HEK293 (cell line): ENCODE data around the gene SMAD4.

ENCODE experiments used
- CTCF ChIA-PET: fragments of 350-600 bp; formaldehyde crosslinking; extraction: SDS; loops from one replicate; lab custom pipeline; 2021; ENCODE audit warnings: antibody characterized with exemption; lab: Yijun Ruan, JAX
- POLR2A ChIA-PET: fragments of 300-600 bp; formaldehyde crosslinking; extraction: SDS; loops from one replicate; lab custom pipeline; 2020; ENCODE audit warnings: antibody characterized with exemption, inconsistent platforms; lab: Yijun Ruan, JAX
- H3K27ac ChIP-seq: fragments of 200-500 bp; sonication (Bioruptor generic); 2 replicates; pipeline ENCODE4 v1.5.1; 2014; ENCODE audit warnings: low read depth, low read length, control low read depth, inconsistent platforms; ENCODE audit errors: extremely low read depth
- H3K36me3 ChIP-seq, 2 experiments: fragments of 200-500 bp in 1 of 2; sonication (Bioruptor generic) in 1 of 2; 1 replicate in 1 of 2; 2 replicates in 1 of 2; pipeline ENCODE4 v1.5.1; 2014 to 2017; ENCODE audit warnings: inconsistent platforms in 2 of 2, low read length in 2 of 2; ENCODE audit not compliant: control insufficient read depth in 2 of 2, insufficient read depth in 1 of 2
- H3K4me1 ChIP-seq: fragments of 200-500 bp; sonication (Bioruptor generic); 2 replicates; pipeline ENCODE4 v1.5.1; 2014; ENCODE audit warnings: mild to moderate bottlenecking, low read length, inconsistent platforms; ENCODE audit not compliant: control insufficient read depth, insufficient read depth
- H3K4me3 ChIP-seq: 2 replicates; pipeline ENCODE4 v1.5.1; 2011; ENCODE audit warnings: low read depth, mild to moderate bottlenecking, control low read depth, low read length, moderate library complexity
- H3K9me3 ChIP-seq: fragments of 200-500 bp; sonication (Bioruptor generic); 2 replicates; pipeline ENCODE4 v1.5.1; 2014; ENCODE audit warnings: low read depth, low read length, inconsistent platforms; ENCODE audit not compliant: control insufficient read depth, insufficient read depth
- KLF1 ChIP-seq: fragments of 450-650 bp; formaldehyde crosslinking; IDR thresholded peaks from 2 replicates; pipeline ENCODE4 v1.5.1; 2016; ENCODE audit warnings: missing biosample characterization, missing genetic modification characterization
- REPIN1 ChIP-seq: fragments of 450-650 bp; formaldehyde crosslinking; IDR thresholded peaks from 2 replicates; pipeline ENCODE4 v1.5.1; 2017; ENCODE audit warnings: missing biosample characterization, missing genetic modification characterization, low read depth
- SETDB1 ChIP-seq: IDR thresholded peaks from one replicate; pipeline ENCODE4 v1.6.1; 2017; ENCODE audit warnings: mild to moderate bottlenecking, low read length, moderate library complexity, mixed read lengths; ENCODE audit not compliant: insufficient read length
- ZFP41 ChIP-seq: fragments of 450-650 bp; formaldehyde crosslinking; IDR thresholded peaks from 2 replicates; pipeline ENCODE4 v1.5.1; 2016; ENCODE audit warnings: missing biosample characterization, missing genetic modification characterization, borderline replicate concordance
- ZFP69B ChIP-seq: fragments of 450-650 bp; formaldehyde crosslinking; IDR thresholded peaks from 2 replicates; pipeline ENCODE4 v1.5.1; 2016; ENCODE audit warnings: missing biosample characterization, missing genetic modification characterization
- ZNF121 ChIP-seq: fragments of 450-650 bp; formaldehyde crosslinking; IDR thresholded peaks from 2 replicates; pipeline ENCODE4 v1.5.1; 2016; ENCODE audit warnings: missing biosample characterization, missing genetic modification characterization
- ZNF16 ChIP-seq: fragments of 450-650 bp; formaldehyde crosslinking; IDR thresholded peaks from 2 replicates; pipeline ENCODE4 v1.5.1; 2016; ENCODE audit warnings: low read depth, missing biosample characterization, missing genetic modification characterization
- ZNF26 ChIP-seq: fragments of 450-650 bp; formaldehyde crosslinking; IDR thresholded peaks from 2 replicates; pipeline ENCODE4 v1.5.1; 2016; ENCODE audit warnings: missing biosample characterization, missing genetic modification characterization
- ZNF404 ChIP-seq: fragments of 450-650 bp; formaldehyde crosslinking; IDR thresholded peaks from 2 replicates; pipeline ENCODE4 v1.5.1; 2017; ENCODE audit warnings: missing biosample characterization, missing genetic modification characterization
- ZNF426 ChIP-seq: fragments of 450-650 bp; formaldehyde crosslinking; IDR thresholded peaks from 2 replicates; pipeline ENCODE4 v1.5.1; 2017; ENCODE audit warnings: missing biosample characterization, missing genetic modification characterization, mild to moderate bottlenecking, inconsistent platforms, moderate library complexity
- ZNF518A ChIP-seq: fragments of 450-650 bp; formaldehyde crosslinking; conservative IDR thresholded peaks from 2 replicates; pipeline ENCODE4 v1.5.1; 2016; ENCODE audit warnings: low read depth, missing biosample characterization, missing genetic modification characterization
- ZNF549 ChIP-seq: fragments of 450-650 bp; IDR thresholded peaks from 2 replicates; pipeline ENCODE4 v1.5.1; 2018; ENCODE audit warnings: missing biosample characterization, missing genetic modification characterization, mild to moderate bottlenecking, inconsistent platforms, moderate library complexity
- ZNF621 ChIP-seq: fragments of 450-650 bp; formaldehyde crosslinking; IDR thresholded peaks from 2 replicates; pipeline ENCODE4 v1.5.1; 2017; ENCODE audit warnings: missing biosample characterization, missing genetic modification characterization
- ZNF624 ChIP-seq: fragments of 450-650 bp; formaldehyde crosslinking; IDR thresholded peaks from 2 replicates; pipeline ENCODE4 v1.5.1; 2017; ENCODE audit warnings: missing biosample characterization, missing genetic modification characterization
- ZNF629 ChIP-seq: fragments of 450-650 bp; formaldehyde crosslinking; IDR thresholded peaks from 2 replicates; pipeline ENCODE4 v1.5.1; 2017; ENCODE audit warnings: missing biosample characterization, missing genetic modification characterization
- ZNF654 ChIP-seq: fragments of 450-650 bp; formaldehyde crosslinking; IDR thresholded peaks from 2 replicates; pipeline ENCODE4 v1.5.1; 2016; ENCODE audit warnings: low read depth, missing biosample characterization, missing genetic modification characterization
- ZNF670 ChIP-seq: fragments of 450-650 bp; formaldehyde crosslinking; IDR thresholded peaks from 2 replicates; pipeline ENCODE4 v1.5.1; 2016; ENCODE audit warnings: missing biosample characterization, missing genetic modification characterization, low read depth
- ZNF777 ChIP-seq: fragments of 450-650 bp; formaldehyde crosslinking; IDR thresholded peaks from 2 replicates; pipeline ENCODE4 v1.5.1; 2017; ENCODE audit warnings: missing biosample characterization, missing genetic modification characterization, borderline replicate concordance
- TF ChIP-seq, protein P1 (sequence below): fragments of 450-650 bp; formaldehyde crosslinking; IDR thresholded peaks from 2 replicates; pipeline ENCODE4 v1.5.1; 2016; ENCODE audit warnings: missing biosample characterization, missing genetic modification characterization, borderline replicate concordance

The SMAD4 gene

GRCh38 chr18:51083398-51083797 lies 53.4 kb downstream of the SMAD4 start (continued):
- TF ChIP-seq ZNF518A (tag by site-specific recombination) = no peak

- no peak overlapping the region for H3K27ac ChIP-seq
- TF ChIP-seq ZNF670 (tag by site-specific recombination) (no peak), ZNF777 (tag by site-specific recombination) (no peak), SETDB1 (peak; percentile 47)
- TF ChIP-seq, all 188 proteins: peak for 1
- Histone ChIP-seq H3K9me3 (no peaks in the 10 kb centered on the region; the same call in 1 of the 2 replicates), H3K36me3 (peaks cover 26 to 28% of the 10 kb centered on the region in 2 experiments), H3K4me3 (no peak overlapping the region), H3K4me1 (no peaks in the 10 kb centered on the region)
- POLR2A ChIA-PET = no interaction called here
- CTCF ChIA-PET = no interaction called here
Measured at GRCh38 chr18:51088410-51088809, 58.4 kb downstream of the SMAD4 start.

DNA sequence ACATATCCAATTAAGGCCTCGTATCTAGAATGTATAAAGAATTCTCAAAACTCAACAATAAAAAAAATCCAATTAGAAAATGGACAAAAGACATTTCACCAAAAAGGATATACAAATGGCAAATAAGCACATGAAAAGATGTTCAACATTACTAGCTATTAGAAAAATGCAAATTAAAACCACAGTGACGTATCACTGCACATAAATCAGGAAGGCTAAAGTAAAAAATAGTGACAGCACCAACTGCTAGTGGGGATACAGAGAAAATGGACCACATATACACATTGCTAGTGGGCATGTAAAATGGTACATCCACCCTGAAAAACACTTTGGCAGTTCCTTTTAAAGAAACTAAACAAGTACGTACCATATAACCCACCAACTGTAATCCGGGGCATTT lies 59.7 kb downstream of the SMAD4 start:
- H3K4me1 ChIP-seq = no peaks in the 10 kb centered on the region
- TF ChIP-seq ZNF404 (tag by site-specific recombination) (no peak), ZNF624 (no peak), ZNF26 (tag by site-specific recombination) (no peak), ZFP41 (tag by site-specific recombination) (no peak), ZNF629 (no peak), KLF1 (tag by site-specific recombination) (no peak), ZNF121 (no peak), ZFP69B (tag by site-specific recombination) (no peak), ZNF16 (tag by site-specific recombination) (no peak), ZNF654 (no peak), ZNF426 (tag by site-specific recombination) (no peak), ZNF621 (no peak), ZNF549 (tag by site-specific recombination) (no peak), REPIN1 (tag by site-specific recombination) (no peak)
- TF ChIP-seq, protein P1, sequence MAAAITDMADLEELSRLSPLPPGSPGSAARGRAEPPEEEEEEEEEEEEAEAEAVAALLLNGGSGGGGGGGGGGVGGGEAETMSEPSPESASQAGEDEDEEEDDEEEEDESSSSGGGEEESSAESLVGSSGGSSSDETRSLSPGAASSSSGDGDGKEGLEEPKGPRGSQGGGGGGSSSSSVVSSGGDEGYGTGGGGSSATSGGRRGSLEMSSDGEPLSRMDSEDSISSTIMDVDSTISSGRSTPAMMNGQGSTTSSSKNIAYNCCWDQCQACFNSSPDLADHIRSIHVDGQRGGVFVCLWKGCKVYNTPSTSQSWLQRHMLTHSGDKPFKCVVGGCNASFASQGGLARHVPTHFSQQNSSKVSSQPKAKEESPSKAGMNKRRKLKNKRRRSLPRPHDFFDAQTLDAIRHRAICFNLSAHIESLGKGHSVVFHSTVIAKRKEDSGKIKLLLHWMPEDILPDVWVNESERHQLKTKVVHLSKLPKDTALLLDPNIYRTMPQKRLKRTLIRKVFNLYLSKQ (tag by site-specific recombination) = no peak
- TF ChIP-seq, all 188 proteins: peak for 0
- POLR2A ChIA-PET = no interaction called here
- CTCF ChIA-PET = interaction anchor here (0.6 to 1.5 kb wide), 2 partner anchors 9 to 271 kb away, joined by 3 to 5 read pairs; no protein-coding TSS in a partner anchor
- Histone ChIP-seq H3K4me3 (no peak overlapping the region), H3K36me3 (peaks cover 16 to 20% of the 10 kb centered on the region in 2 experiments), H3K9me3 (no peaks in the 10 kb centered on the region; the same call in 1 of the 2 replicates), H3K27ac (no peak overlapping the region)
